Adrenal gland (tissue), 12 donors: ENCODE data around the gene RPL36A. TPM values are rescaled to one million over a fixed set of nuclear protein-coding genes. Genes with fewer than 3 reads are reported as not detected.

Experiments used
- DNase-seq, 7 donors: peaks; one replicate each; pipeline ENCODE4 v3.0.0-alpha.2; 2019 to 2020
- H3K27ac ChIP-seq, 5 donors: fragments of 200-600 bp; sonication (generic) in 4 of 5; 1 replicate in 3 of 5; 2 replicates in 2 of 5; pipeline versions ENCODE4 v1.5.1 to v1.8.0; 2016 to 2020; ENCODE audit warnings: mild to moderate bottlenecking in 1 of 5
- H3K27me3 ChIP-seq: fragments of 200-600 bp; 2 replicates; pipeline ENCODE4 v1.8.0; 2021
- H3K36me3 ChIP-seq, 2 donors: fragments of 200-600 bp; replicated peaks in 1 of 2; 1 replicate in 1 of 2; 2 replicates in 1 of 2; pipeline versions ENCODE4 v1.5.1 to v1.8.0; 2018 to 2022
- H3K4me1 ChIP-seq, 2 donors: fragments of 200-600 bp; replicated peaks in 1 of 2; 1 replicate in 1 of 2; 2 replicates in 1 of 2; pipeline versions ENCODE4 v1.5.1 to v1.8.0; 2018 to 2021
- H3K4me3 ChIP-seq, 4 donors: fragments of 200-600 bp; sonication (generic) in 3 of 4; one replicate each; pipeline ENCODE4 v1.5.1; 2016 to 2018
- H3K9me3 ChIP-seq, 3 donors: fragments of 200-600 bp; sonication (generic) in 1 of 3; replicated peaks in 1 of 3; 1 replicate in 2 of 3; 2 replicates in 1 of 3; pipeline versions ENCODE4 v1.5.1 to v1.8.0; 2016 to 2021
- CTCF ChIP-seq, 6 experiments: fragments of 450-650 bp in 4 of 6; fragments of 200-600 bp in 2 of 6; sonication (generic) in 1 of 6; IDR thresholded peaks; 1 replicate in 5 of 6; 2 replicates in 1 of 6; pipeline versions ENCODE4 v1.5.1 to v1.8.0; 2016 to 2021; ENCODE audit warnings: antibody characterized with exemption in 6 of 6, mild to moderate bottlenecking in 2 of 6, moderate library complexity in 1 of 6
- POLR2A ChIP-seq, 2 donors: fragments of 450-650 bp; IDR thresholded peaks; one replicate each; pipeline ENCODE4 v1.6.1; 2017; ENCODE audit warnings: antibody characterized with exemption in 2 of 2, mild to moderate bottlenecking in 2 of 2, moderate library complexity in 1 of 2
- WGBS, 4 donors: extraction: QIAGEN DNeasy Blood & Tissue Kit in 2 of 4; methylation state at CpG; one replicate each; pipeline versions ENCODE4 v1.1.5 to v1.1.7; 2013 to 2017; 5-methylcytosine and 5-hydroxymethylcytosine counted together
- intact Hi-C, 2 donors: fragments of 100-400 bp; cut with DNase I; formaldehyde crosslinking; loops; one replicate each; pipeline versions ENCODE4 v1.14.1 to v1.15.0; 2022 to 2023
- polyA plus RNA-seq, 3 donors: library from polyadenylated mRNA; stranded (reverse); fragments of 200-250 nt in 2 of 3; fragments of 350-450 nt in 1 of 3; fragmentation: Illumina TruSeq in 1 of 3; extraction: RNeasy Lipid Tissue Mini Kit (QIAGEN cat#74804) in 1 of 3; gene quantifications; one replicate each; pipeline ENCODE4 v1.2.3, GENCODE V29; 2013 to 2014
- total RNA-seq, 9 donors: library from RNA; depleted of rRNA in 4 of 9; stranded (reverse); fragments of >200 nt in 4 of 9; fragments of 120-200 nt in 1 of 9; fragmentation: NEBNext Ultra II Directional in 1 of 9; extraction: Animal tissue kit (Norgen Biotek cat#: 25700) in 1 of 9; gene quantifications; one replicate each; pipeline versions ENCODE4 v1.1.0 to v1.2.4, GENCODE V29; 2013 to 2023
- donor health status: healthy with polysubstance abuse.
- donor health status: Bipolar disorder and iron deficiency.
- donor health status: DM: yes; HTN: yes; CAD: no.
- donor health status: DM: no; HTN: no; CAD: no.
- donor health status: DM: no; HTN: no; CAD: no.
- donor health status: DM: yes; HTN: yes; CAD: no.

RPL36A gene
- total and polyA plus RNA-seq, 12 donors, result 122 to 3,551 (median 851) TPM

- no peak for DNase-seq
- Histone ChIP-seq H3K36me3 (no peaks in the 10 kb centered on the region), H3K27ac (no peak overlapping the region), H3K9me3 (no peaks in the 10 kb centered on the region), H3K4me1 (no peaks in the 10 kb centered on the region), H3K4me3 (no peak overlapping the region), H3K27me3 (no peaks in the 10 kb centered on the region)
- TF ChIP-seq CTCF (IDR thresholded peaks at IDR 0.05) (no peak), POLR2A (IDR thresholded peaks at IDR 0.05) (no peak)
- WGBS, 4 donors, result 59 to 94% (median 83%) methylated on average over 1 of the region's 1 CpG
- intact Hi-C loops, result no loop called here
Measured at GRCh38 chrX:101429934-101430333, 39.1 kb downstream of the RPL36A start.

- H3K27ac ChIP-seq, result no peak overlapping the region
- H3K4me3 ChIP-seq, result no peak overlapping the region
- no peaks in the 10 kb centered on the region for H3K36me3 ChIP-seq
- no peaks in the 10 kb centered on the region for H3K27me3 ChIP-seq
- no peak for DNase-seq
- no peak for TF ChIP-seq POLR2A (IDR thresholded peaks at IDR 0.05)
- no peak for TF ChIP-seq CTCF (IDR thresholded peaks at IDR 0.05)
- intact Hi-C loops, result no loop called here
- no peaks in the 10 kb centered on the region for H3K4me1 ChIP-seq
- H3K9me3 ChIP-seq, result no peaks in the 10 kb centered on the region
- 89 to 100% (median 96%) methylated on average over 2 of the region's 2 CpGs for WGBS, 4 donors
Measured at GRCh38 chrX:101430457-101431078, 39.8 kb downstream of the RPL36A start.

GRCh38 chrX:101442085-101442484, 51.3 kb downstream of the RPL36A start:
- Histone ChIP-seq H3K36me3 (peaks cover 0 to 10% of the 10 kb centered on the region in 2 donors), H3K4me1 (no peaks in the 10 kb centered on the region), H3K27ac (no peak overlapping the region), H3K27me3 (no peaks in the 10 kb centered on the region), H3K4me3 (no peak overlapping the region), H3K9me3 (no peaks in the 10 kb centered on the region)
- intact Hi-C loops, result no loop called here
- peak in 3 of 7 donors; percentile 21 to 57 (median 21) for DNase-seq
- 42 to 82% (median 64%) methylated on average over 2 of the region's 2 CpGs for WGBS, 4 donors
- TF ChIP-seq POLR2A (IDR thresholded peaks at IDR 0.05) (no peak), CTCF (IDR thresholded peaks at IDR 0.05) (no peak)

Other genes starting within 250 kb of the RPL36A start
- under 1 TPM in 5 of 9 donors, not detected in 4; 0.04 to 0.30 (median 0.21) TPM for gene DRP2, start 171.2 kb upstream of the RPL36A start, total RNA-seq
- under 1 TPM; 0.24 to 0.32 (median 0.26) TPM for gene DRP2, start 171.2 kb upstream of the RPL36A start, polyA plus RNA-seq
- gene TAF7L, start 99.7 kb upstream of the RPL36A start, total RNA-seq, result under 1 TPM in 2 of 9 donors, not detected in 7; 0.27 to 0.33 TPM
- gene TAF7L, start 99.7 kb upstream of the RPL36A start, polyA plus RNA-seq, result under 1 TPM; 0.15 to 0.24 (median 0.16) TPM
- 10 to 100 TPM in 4 of 9 donors, 1 to 10 TPM in 5; 1.5 to 14.9 (median 8.7) TPM for gene TIMM8A, start 42.3 kb upstream of the RPL36A start, total RNA-seq
- 10 to 100 TPM in 1 of 3 donors, 1 to 10 TPM in 2; 4.2 to 12.7 (median 5.0) TPM for gene TIMM8A, start 42.3 kb upstream of the RPL36A start, polyA plus RNA-seq
- gene BTK, start 4.8 kb upstream of the RPL36A start, total RNA-seq, result 10 to 100 TPM in 1 of 9 donors, 1 to 10 TPM in 8; 1.3 to 14.8 (median 6.0) TPM
- gene BTK, start 4.8 kb upstream of the RPL36A start, polyA plus RNA-seq, result 1 to 10 TPM; 4.0 to 6.3 (median 5.0) TPM
- 10 to 100 TPM; 18.5 to 76.1 (median 43.4) TPM for gene GLA, start 16.9 kb downstream of the RPL36A start, total RNA-seq
- gene GLA, start 16.9 kb downstream of the RPL36A start, polyA plus RNA-seq, result 100 to 1,000 TPM in 1 of 3 donors, 10 to 100 TPM in 2; 70.4 to 123 (median 91.5) TPM
- gene HNRNPH2, start 17.2 kb downstream of the RPL36A start, total RNA-seq, result 100 to 1,000 TPM in 2 of 9 donors, 10 to 100 TPM in 7; 46.0 to 106 (median 72.1) TPM
- gene HNRNPH2, start 17.2 kb downstream of the RPL36A start, polyA plus RNA-seq, result 100 to 1,000 TPM in 1 of 3 donors, 10 to 100 TPM in 2; 44.3 to 182 (median 55.0) TPM
- gene ARMCX4, start 94.4 kb downstream of the RPL36A start, total RNA-seq, result 10 to 100 TPM in 6 of 9 donors, 1 to 10 TPM in 3; 7.2 to 50.9 (median 17.2) TPM
- gene ARMCX4, start 94.4 kb downstream of the RPL36A start, polyA plus RNA-seq, result 10 to 100 TPM; 19.1 to 52.0 (median 32.7) TPM
- gene ARMCX1, start 159.5 kb downstream of the RPL36A start, total RNA-seq, result 10 to 100 TPM; 25.7 to 73.5 (median 46.7) TPM
- gene ARMCX1, start 159.5 kb downstream of the RPL36A start, polyA plus RNA-seq, result 10 to 100 TPM; 19.1 to 79.6 (median 26.7) TPM
- gene ARMCX6, start 227.0 kb downstream of the RPL36A start, total RNA-seq, result 100 to 1,000 TPM in 1 of 9 donors, 10 to 100 TPM in 8; 10.1 to 164 (median 48.4) TPM
- 100 to 1,000 TPM in 1 of 3 donors, 10 to 100 TPM in 2; 24.8 to 134 (median 31.9) TPM for gene ARMCX6, start 227.0 kb downstream of the RPL36A start, polyA plus RNA-seq
- 100 to 1,000 TPM in 4 of 9 donors, 10 to 100 TPM in 5; 64.8 to 261 (median 98.5) TPM for gene ARMCX3, start 232.1 kb downstream of the RPL36A start, total RNA-seq
- 100 to 1,000 TPM in 1 of 3 donors, 10 to 100 TPM in 2; 36.6 to 276 (median 69.8) TPM for gene ARMCX3, start 232.1 kb downstream of the RPL36A start, polyA plus RNA-seq